Kidney epithelial cell (primary cell): Measurements from ENCODE around the gene GPR37L1. TPM values are rescaled to one million over a fixed set of nuclear protein-coding genes. Genes with fewer than 3 reads are reported as not detected.

Experiments
- DNase-seq: peaks from one replicate; pipeline ENCODE4 v3.0.0-alpha.2; 2010; ENCODE audit warnings: low read depth
- H3K27me3 ChIP-seq: 2 replicates; pipeline ENCODE4 v1.6.0; 2011; ENCODE audit warnings: low read length; ENCODE audit not compliant: control insufficient read depth, insufficient read depth
- H3K36me3 ChIP-seq: 2 replicates; pipeline ENCODE4 v1.5.1; 2011; ENCODE audit warnings: low read length; ENCODE audit not compliant: control insufficient read depth, insufficient read depth
- H3K4me3 ChIP-seq: 2 replicates; pipeline ENCODE4 v1.5.1; 2011; ENCODE audit warnings: low read depth, mild to moderate bottlenecking, control low read depth, low read length
- CTCF ChIP-seq: IDR thresholded peaks from 2 replicates; pipeline ENCODE4 v1.5.1; 2011; ENCODE audit warnings: mild to moderate bottlenecking, moderate library complexity, low read length, control low read depth, inconsistent platforms; ENCODE audit not compliant: insufficient read depth, poor library complexity, severe bottlenecking
- total RNA-seq: library from RNA; depleted of rRNA; stranded (reverse); fragments of >200 nt; gene quantifications from 2 replicates; pipeline ENCODE4 v1.2.3, GENCODE V29; 2015

Gene GPR37L1
- total RNA-seq, 1 donor from 2014 or later, result 0.04 TPM

GRCh38 chr1:202148391-202148790 lies 25.7 kb downstream of the GPR37L1 start:
- DNase-seq, result no peak
- Histone ChIP-seq H3K27me3 (no peaks in the 10 kb centered on the region), H3K4me3 (no peak overlapping the region), H3K36me3 (no peaks in the 10 kb centered on the region)
- no peak for TF ChIP-seq CTCF

- TF ChIP-seq CTCF, result no peak
Observed at GRCh38 chr1:202149566-202149965, 26.8 kb downstream of the GPR37L1 start.

GRCh38 chr1:202150187-202150586 lies 27.5 kb downstream of the GPR37L1 start:
- no peaks in the 10 kb centered on the region for H3K27me3 ChIP-seq
- no peak for DNase-seq
- H3K36me3 ChIP-seq, result no peaks in the 10 kb centered on the region
- no peak for TF ChIP-seq CTCF
- H3K4me3 ChIP-seq, result no peak overlapping the region

More at GRCh38 chr1:202149566-202149965, 26.8 kb downstream of the GPR37L1 start:
- DNase-seq, result no peak
- Histone ChIP-seq H3K4me3 (no peak overlapping the region), H3K36me3 (no peaks in the 10 kb centered on the region), H3K27me3 (no peaks in the 10 kb centered on the region)

GRCh38 chr1:202150602-202151001 lies 27.9 kb downstream of the GPR37L1 start:
- Histone ChIP-seq H3K27me3 (no peaks in the 10 kb centered on the region), H3K4me3 (no peak overlapping the region), H3K36me3 (no peaks in the 10 kb centered on the region)
- TF ChIP-seq CTCF, result no peak
- no peak for DNase-seq

- TF ChIP-seq CTCF, result no peak
- no peak for DNase-seq
- Histone ChIP-seq H3K27me3 (no peaks in the 10 kb centered on the region), H3K4me3 (no peak overlapping the region), H3K36me3 (no peaks in the 10 kb centered on the region)
Observed at GRCh38 chr1:202151045-202151444, 28.3 kb downstream of the GPR37L1 start.

GRCh38 chr1:202152399-202152798 lies 29.7 kb downstream of the GPR37L1 start:
- no peaks in the 10 kb centered on the region for H3K36me3 ChIP-seq
- H3K27me3 ChIP-seq, result no peaks in the 10 kb centered on the region
- H3K4me3 ChIP-seq, result no peak overlapping the region
- no peak for TF ChIP-seq CTCF
- DNase-seq, result no peak
